CD8-positive, alpha-beta memory T cell (primary cell): Measurements from ENCODE around the gene PDGFA. TPM values are rescaled to one million over a fixed set of nuclear protein-coding genes. Genes with fewer than 3 reads are reported as not detected.

Experiments
- CTCF ChIA-PET: fragments of 350-600 bp; sonication (Branson Sonifier 250); formaldehyde crosslinking; loops from one replicate; lab custom pipeline; 2021; ENCODE audit warnings: antibody characterized with exemption; lab: Charles Lee
- POLR2A ChIA-PET: fragments of 350-600 bp; sonication (Branson Sonifier 250); formaldehyde crosslinking; loops from one replicate; lab custom pipeline; 2021; ENCODE audit warnings: antibody characterized with exemption; lab: Charles Lee
- DNase-seq, 5 donors: peaks; one replicate each; pipeline versions ENCODE4 v3.0.0 to v3.0.0-alpha.2; 2020 to 2022; ENCODE audit warnings: mixed read lengths in 1 of 5
- H3K27ac ChIP-seq: one replicate; pipeline ENCODE4 v1.7.0; 2013; ENCODE audit warnings: low read depth, mild to moderate bottlenecking, low read length, moderate library complexity
- H3K27me3 ChIP-seq: 2 replicates; pipeline ENCODE4 v1.7.0; 2013; ENCODE audit warnings: low read length, mild to moderate bottlenecking; ENCODE audit not compliant: insufficient read depth, poor library complexity, severe bottlenecking
- H3K36me3 ChIP-seq: 2 replicates; pipeline ENCODE4 v1.7.0; 2013; ENCODE audit warnings: mild to moderate bottlenecking, low read length, moderate library complexity; ENCODE audit not compliant: insufficient read depth
- H3K4me1 ChIP-seq: 2 replicates; pipeline ENCODE4 v1.7.0; 2013; ENCODE audit warnings: mild to moderate bottlenecking, low read length, moderate library complexity; ENCODE audit not compliant: insufficient read depth
- H3K4me3 ChIP-seq: 2 replicates; pipeline ENCODE4 v1.7.0; 2013; ENCODE audit warnings: mild to moderate bottlenecking, low read length
- H3K9me3 ChIP-seq: 2 replicates; pipeline ENCODE4 v1.7.0; 2013; ENCODE audit warnings: mild to moderate bottlenecking, low read length
- H3K27ac Mint-ChIP-seq, 8 donors: one replicate each; pipeline ENCODE4 v1.8.0; 2020 to 2021; ENCODE audit warnings: mixed read lengths in 8 of 8, mild to moderate bottlenecking in 6 of 8, inconsistent platforms in 3 of 8, moderate library complexity in 3 of 8
- H3K27me3 Mint-ChIP-seq, 2 donors: one replicate each; pipeline ENCODE4 v1.8.0; 2020 to 2021; ENCODE audit warnings: mixed read lengths in 2 of 2, mild to moderate bottlenecking in 1 of 2, moderate library complexity in 1 of 2
- H3K36me3 Mint-ChIP-seq, 3 donors: one replicate each; pipeline ENCODE4 v1.8.0; 2020 to 2021; ENCODE audit warnings: mixed read lengths in 3 of 3, inconsistent platforms in 1 of 3, mild to moderate bottlenecking in 1 of 3
- H3K4me1 Mint-ChIP-seq, 3 donors: one replicate each; pipeline ENCODE4 v1.8.0; 2020 to 2021; ENCODE audit warnings: mixed read lengths in 3 of 3, inconsistent platforms in 1 of 3, mild to moderate bottlenecking in 1 of 3
- H3K4me3 Mint-ChIP-seq, 7 donors: one replicate each; pipeline ENCODE4 v1.8.0; 2020 to 2021; ENCODE audit warnings: mixed read lengths in 7 of 7, mild to moderate bottlenecking in 6 of 7, moderate library complexity in 4 of 7, inconsistent platforms in 2 of 7
- H3K9me3 Mint-ChIP-seq, 5 donors: one replicate each; pipeline ENCODE4 v1.8.0; 2020 to 2022; ENCODE audit warnings: mixed read lengths in 5 of 5, mild to moderate bottlenecking in 3 of 5, moderate library complexity in 2 of 5, inconsistent platforms in 1 of 5
- polyA plus RNA-seq: library from polyadenylated mRNA; unstranded; fragments of 300-500 nt; fragmentation: Illumina TruSeq; gene quantifications from one replicate; pipeline ENCODE4 v1.2.3, GENCODE V29; 2021
- total RNA-seq, 2 experiments: library from RNA; stranded (reverse); gene quantifications; one replicate each; pipeline ENCODE4 v1.2.3, GENCODE V29; 2021

Gene PDGFA
- total and polyA plus RNA-seq, 3 experiments from 2014 or later: 0.68 to 11.9 (median 11.6) TPM

DNA sequence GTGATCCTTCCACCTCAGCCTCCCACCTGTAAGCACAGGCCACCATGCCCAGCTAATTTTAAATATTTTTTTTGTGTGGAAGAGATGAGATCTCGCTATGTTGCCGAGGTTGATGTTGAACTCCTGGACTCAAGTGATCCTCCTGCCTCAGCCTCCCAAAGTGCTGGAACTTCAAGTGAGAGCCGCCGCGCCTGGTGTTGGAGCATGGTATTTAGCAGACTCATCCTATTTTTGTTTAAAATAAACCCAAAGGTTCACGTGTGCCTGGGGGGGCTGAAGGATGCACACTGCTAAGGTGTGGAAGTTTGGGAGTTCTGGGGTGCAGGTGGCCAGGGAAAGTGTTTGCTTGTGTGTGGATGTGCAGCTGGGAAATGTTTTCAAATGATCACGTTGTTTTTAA, 18.1 kb downstream of the PDGFA start:
- H3K27me3 Mint-ChIP-seq: peaks cover 0 to 2% of the 10 kb centered on the region in 2 donors
- CTCF ChIA-PET: no interaction called here
- H3K36me3 Mint-ChIP-seq: no peaks in the 10 kb centered on the region
- no peaks in the 10 kb centered on the region for H3K36me3 ChIP-seq
- no peak overlapping the region for H3K27ac ChIP-seq
- DNase-seq: peak in 1 of 5 donors; percentile 0
- no peak overlapping the region for H3K4me3 ChIP-seq
- H3K4me1 ChIP-seq: no peaks in the 10 kb centered on the region
- H3K27ac Mint-ChIP-seq: no peak overlapping the region
- no peak overlapping the region for H3K4me3 Mint-ChIP-seq
- peaks cover 0 to 5% (median 5%) of the 10 kb centered on the region in 3 donors for H3K4me1 Mint-ChIP-seq
- POLR2A ChIA-PET: no interaction called here
- H3K9me3 Mint-ChIP-seq: no peaks in the 10 kb centered on the region
- H3K9me3 ChIP-seq: no peaks in the 10 kb centered on the region
- no peaks in the 10 kb centered on the region for H3K27me3 ChIP-seq

DNA sequence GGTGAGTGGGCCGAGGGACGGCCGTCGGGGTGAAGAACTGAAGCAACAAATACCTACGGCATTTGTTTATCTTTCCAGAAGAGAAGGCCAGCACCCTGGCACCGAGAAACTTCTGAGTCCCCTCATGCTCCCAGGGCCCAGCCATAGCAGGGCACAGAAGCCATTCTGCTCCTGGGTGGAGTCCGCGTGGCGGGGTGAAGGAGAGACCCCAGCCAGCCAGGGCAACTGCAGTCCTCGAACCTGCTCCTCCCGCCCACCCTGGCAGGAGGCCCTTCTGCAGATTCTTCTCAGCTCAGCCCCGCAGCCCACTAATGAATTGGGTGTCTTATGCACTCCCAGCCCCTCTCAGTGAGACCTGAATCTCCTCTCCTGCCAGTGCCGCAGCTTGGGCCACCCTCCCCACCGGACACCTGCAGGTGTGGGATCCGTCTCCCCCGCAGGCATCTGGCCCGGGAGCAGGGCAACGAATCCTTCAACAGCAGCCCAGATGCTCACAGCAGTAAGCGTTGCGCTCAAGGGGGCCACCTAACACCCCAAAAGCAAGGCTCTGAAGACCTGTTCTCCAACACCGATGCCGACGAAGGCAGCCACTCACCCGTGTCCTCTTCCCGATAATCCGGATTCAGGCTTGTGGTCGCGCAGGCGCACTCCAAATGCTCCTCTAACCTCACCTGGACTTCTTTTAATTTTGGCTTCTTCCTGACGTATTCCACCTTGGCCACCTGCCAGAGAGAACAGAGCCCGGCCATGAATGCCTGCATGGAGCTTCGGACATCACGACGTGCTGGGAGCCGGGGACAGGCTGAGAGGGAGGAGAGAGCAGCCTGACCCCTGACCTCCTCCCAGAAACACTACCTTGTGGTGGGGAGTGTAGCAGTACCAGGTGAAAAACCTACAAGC, 18.9 kb downstream of the PDGFA start:
- no peak overlapping the region for H3K27ac Mint-ChIP-seq
- CTCF ChIA-PET: no interaction called here
- H3K4me1 ChIP-seq: no peaks in the 10 kb centered on the region
- H3K36me3 Mint-ChIP-seq: no peaks in the 10 kb centered on the region
- H3K4me3 Mint-ChIP-seq: peak overlapping the region in 1 of 7 donors; percentile 75
- H3K9me3 ChIP-seq: no peaks in the 10 kb centered on the region
- H3K27ac ChIP-seq: no peak overlapping the region
- peaks cover 0 to 2% of the 10 kb centered on the region in 2 donors for H3K27me3 Mint-ChIP-seq
- no peak overlapping the region for H3K4me3 ChIP-seq
- no peaks in the 10 kb centered on the region for H3K27me3 ChIP-seq
- H3K36me3 ChIP-seq: no peaks in the 10 kb centered on the region
- POLR2A ChIA-PET: no interaction called here
- DNase-seq: peak in 1 of 5 donors; percentile 31
- peaks cover 0 to 5% (median 5%) of the 10 kb centered on the region in 3 donors for H3K4me1 Mint-ChIP-seq
- no peaks in the 10 kb centered on the region for H3K9me3 Mint-ChIP-seq

DNA sequence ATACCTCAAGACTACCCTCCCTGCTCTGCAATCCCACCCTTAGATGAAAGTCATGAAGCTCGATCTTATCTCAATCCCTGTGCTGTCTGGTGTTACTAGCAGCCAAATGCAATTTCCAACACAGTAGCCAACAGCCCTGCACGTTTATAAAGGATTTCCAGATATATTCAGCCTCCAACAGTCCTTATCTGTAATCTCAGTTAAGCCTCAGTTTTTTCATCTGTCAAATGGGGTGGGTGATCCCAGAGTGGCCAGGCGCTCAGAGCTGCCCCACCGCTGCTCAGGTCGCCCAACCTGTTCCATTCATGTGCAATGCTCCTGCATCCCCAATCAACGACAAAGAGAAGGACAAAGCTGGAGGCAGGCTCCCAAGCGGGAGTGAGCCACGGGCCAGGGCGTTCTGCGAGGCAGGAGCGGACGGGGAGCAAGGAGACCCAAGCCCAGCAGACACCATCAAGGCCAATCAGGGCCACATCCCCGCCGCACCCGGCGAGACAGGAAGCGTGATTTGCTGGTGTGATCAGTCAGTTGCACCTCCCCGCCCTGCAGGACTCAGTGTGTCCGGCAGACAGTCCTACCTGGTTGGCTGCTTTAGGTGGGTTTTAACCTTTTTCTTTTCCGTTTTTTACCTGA, 19.7 kb downstream of the PDGFA start:
- H3K27me3 Mint-ChIP-seq: peaks cover 0 to 2% of the 10 kb centered on the region in 2 donors
- H3K4me3 Mint-ChIP-seq: no peak overlapping the region
- H3K4me1 ChIP-seq: no peaks in the 10 kb centered on the region
- no peaks in the 10 kb centered on the region for H3K9me3 ChIP-seq
- DNase-seq: peak in 1 of 5 donors; percentile 37
- H3K27ac ChIP-seq: no peak overlapping the region
- POLR2A ChIA-PET: no interaction called here
- H3K36me3 ChIP-seq: no peaks in the 10 kb centered on the region
- no peak overlapping the region for H3K27ac Mint-ChIP-seq
- no peaks in the 10 kb centered on the region for H3K27me3 ChIP-seq
- H3K4me3 ChIP-seq: no peak overlapping the region
- CTCF ChIA-PET: no interaction called here
- H3K9me3 Mint-ChIP-seq: no peaks in the 10 kb centered on the region
- H3K36me3 Mint-ChIP-seq: no peaks in the 10 kb centered on the region
- H3K4me1 Mint-ChIP-seq: peaks cover 0 to 5% (median 5%) of the 10 kb centered on the region in 3 donors

DNA sequence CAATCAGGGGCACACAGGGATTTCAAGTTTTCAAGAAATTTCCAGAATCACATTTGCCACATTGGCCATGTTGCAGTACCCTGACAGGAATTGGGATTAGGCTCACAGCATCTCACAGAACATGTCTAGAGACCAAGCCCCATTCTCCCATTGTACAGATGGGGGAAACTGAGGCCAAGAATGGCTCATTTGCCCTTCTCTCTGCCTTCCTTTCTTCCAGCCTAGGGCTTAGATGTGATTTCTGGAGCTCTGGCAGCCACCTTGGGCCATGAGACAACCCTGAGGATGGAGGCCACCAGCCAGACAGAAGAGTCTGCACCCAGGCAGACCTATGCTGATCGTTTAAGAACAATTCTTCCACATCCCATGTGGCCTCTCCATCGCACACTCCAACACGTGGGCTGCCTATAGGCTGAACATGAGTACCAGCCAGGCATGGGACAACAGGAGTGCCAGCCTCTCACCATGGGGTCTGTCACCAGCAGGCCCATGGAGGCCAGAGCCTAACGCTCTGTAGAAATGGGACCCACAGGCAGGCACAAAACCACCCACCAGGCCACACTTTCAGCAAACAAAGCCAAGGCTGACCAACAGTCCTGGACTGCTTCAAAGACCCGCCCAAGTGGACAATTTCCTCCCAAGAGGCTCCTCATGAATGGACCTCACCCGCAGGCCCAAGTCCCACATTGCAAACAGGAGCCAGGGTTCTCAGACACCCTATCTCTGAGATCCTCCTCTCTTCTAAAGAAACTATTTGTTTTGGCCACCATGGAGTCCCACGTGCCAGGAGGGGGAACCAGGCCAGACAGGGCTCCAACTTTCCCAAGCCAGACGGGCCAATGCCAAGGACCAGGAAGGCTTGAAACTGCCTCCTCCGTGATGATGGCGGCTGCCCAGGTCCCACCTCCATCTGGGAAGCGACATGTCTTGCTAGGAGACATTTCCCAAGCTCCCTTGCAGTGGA, 20.7 kb downstream of the PDGFA start:
- H3K36me3 Mint-ChIP-seq: no peaks in the 10 kb centered on the region
- no peak overlapping the region for H3K4me3 ChIP-seq
- DNase-seq: peak in 1 of 5 donors; percentile 35
- no peaks in the 10 kb centered on the region for H3K27me3 ChIP-seq
- no peak overlapping the region for H3K27ac ChIP-seq
- ChIA-PET CTCF (no interaction called here), POLR2A (no interaction called here)
- peaks cover 0 to 2% of the 10 kb centered on the region in 2 donors for H3K27me3 Mint-ChIP-seq
- H3K9me3 ChIP-seq: no peaks in the 10 kb centered on the region
- peaks cover 0 to 5% (median 5%) of the 10 kb centered on the region in 3 donors for H3K4me1 Mint-ChIP-seq
- H3K27ac Mint-ChIP-seq: peak overlapping the region in 1 of 8 donors; percentile 69
- H3K36me3 ChIP-seq: no peaks in the 10 kb centered on the region
- H3K4me1 ChIP-seq: no peaks in the 10 kb centered on the region
- H3K4me3 Mint-ChIP-seq: peak overlapping the region in 1 of 7 donors; percentile 59
- no peaks in the 10 kb centered on the region for H3K9me3 Mint-ChIP-seq

DNA sequence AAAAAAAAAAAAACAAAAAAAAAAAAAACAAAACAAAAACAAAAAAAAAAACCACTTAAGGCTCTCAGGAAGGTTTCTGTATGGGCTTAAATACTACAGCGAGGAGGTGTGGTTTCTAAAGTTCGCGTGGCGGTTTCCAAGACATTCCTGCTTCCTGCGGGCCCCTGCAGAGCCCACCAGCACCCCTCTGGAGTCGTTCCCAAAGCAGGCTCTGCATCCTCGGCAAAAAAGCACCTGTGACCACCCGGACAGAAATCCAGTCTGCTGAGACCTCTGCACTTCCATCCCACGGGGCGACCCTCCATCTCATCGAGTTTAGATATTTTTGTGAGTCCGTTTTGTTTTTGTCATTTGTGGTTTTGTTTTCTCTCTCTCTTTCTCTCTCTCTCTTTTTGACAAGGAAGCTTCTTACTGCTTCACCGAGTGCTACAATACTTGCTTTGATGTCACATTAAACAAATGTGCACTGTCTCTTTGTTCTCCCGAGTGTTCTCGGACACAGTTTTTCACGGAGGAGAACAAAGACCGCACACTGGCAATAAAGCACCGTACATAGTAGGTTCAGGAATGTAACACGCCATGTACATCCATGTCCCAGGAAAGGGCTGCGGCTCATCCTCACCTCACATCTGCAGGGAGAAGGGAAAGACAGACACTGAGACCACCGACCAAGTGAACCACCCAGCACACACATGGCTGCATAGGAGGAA, 21.5 kb downstream of the PDGFA start:
- peak overlapping the region in 5 of 7 donors; percentile 1 to 65 (median 46) for H3K4me3 Mint-ChIP-seq
- Histone ChIP-seq H3K27ac (no peak overlapping the region), H3K36me3 (no peaks in the 10 kb centered on the region)

DNA sequence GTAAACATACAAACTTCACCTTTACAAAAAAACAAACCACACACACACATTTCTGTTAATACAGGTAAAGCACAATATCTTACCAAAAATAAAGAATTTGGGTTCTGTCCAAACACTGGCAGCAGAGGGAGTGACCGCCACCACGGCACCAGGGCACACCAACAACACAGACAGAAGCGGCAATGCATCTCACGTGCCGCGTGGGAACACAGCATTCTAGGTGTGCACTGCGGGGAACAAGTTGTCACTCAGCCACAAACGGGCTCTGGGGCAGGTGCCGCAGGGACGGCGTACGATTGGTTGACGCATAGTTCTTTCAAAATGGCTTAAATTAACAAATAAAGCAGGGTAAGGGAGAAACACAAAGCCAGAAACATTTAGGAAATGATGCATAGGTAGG, 22.3 kb downstream of the PDGFA start:
- ChIA-PET POLR2A (no interaction called here), CTCF (no interaction called here)
- peaks cover 0 to 2% of the 10 kb centered on the region in 2 donors for H3K27me3 Mint-ChIP-seq
- H3K9me3 ChIP-seq: no peaks in the 10 kb centered on the region
- H3K27ac Mint-ChIP-seq: no peak overlapping the region
- no peaks in the 10 kb centered on the region for H3K9me3 Mint-ChIP-seq
- no peaks in the 10 kb centered on the region for H3K36me3 Mint-ChIP-seq
- H3K36me3 ChIP-seq: no peaks in the 10 kb centered on the region
- H3K4me3 Mint-ChIP-seq: no peak overlapping the region
- no peaks in the 10 kb centered on the region for H3K4me1 ChIP-seq
- H3K27ac ChIP-seq: no peak overlapping the region
- H3K27me3 ChIP-seq: no peaks in the 10 kb centered on the region
- peak in 1 of 5 donors; percentile 21 for DNase-seq
- H3K4me1 Mint-ChIP-seq: peaks cover 0 to 5% (median 5%) of the 10 kb centered on the region in 3 donors
- no peak overlapping the region for H3K4me3 ChIP-seq

More for the DNA sequence above, 21.5 kb downstream of the PDGFA start:
- H3K27me3 ChIP-seq: no peaks in the 10 kb centered on the region
- peak overlapping the region in 1 of 8 donors; percentile 48 for H3K27ac Mint-ChIP-seq
- no peaks in the 10 kb centered on the region for H3K4me1 ChIP-seq
- peaks cover 0 to 5% (median 5%) of the 10 kb centered on the region in 3 donors for H3K4me1 Mint-ChIP-seq
- peak in 1 of 5 donors; percentile 36 for DNase-seq
- ChIA-PET POLR2A (interaction anchor here (0.6 kb wide), 1 partner anchor 228 kb away, joined by 4 read pairs; no protein-coding TSS in a partner anchor), CTCF (no interaction called here)
- no peak overlapping the region for H3K4me3 ChIP-seq
- no peaks in the 10 kb centered on the region for H3K9me3 Mint-ChIP-seq
- no peaks in the 10 kb centered on the region for H3K36me3 Mint-ChIP-seq
- no peaks in the 10 kb centered on the region for H3K9me3 ChIP-seq
- H3K27me3 Mint-ChIP-seq: peaks cover 0 to 2% of the 10 kb centered on the region in 2 donors

DNA sequence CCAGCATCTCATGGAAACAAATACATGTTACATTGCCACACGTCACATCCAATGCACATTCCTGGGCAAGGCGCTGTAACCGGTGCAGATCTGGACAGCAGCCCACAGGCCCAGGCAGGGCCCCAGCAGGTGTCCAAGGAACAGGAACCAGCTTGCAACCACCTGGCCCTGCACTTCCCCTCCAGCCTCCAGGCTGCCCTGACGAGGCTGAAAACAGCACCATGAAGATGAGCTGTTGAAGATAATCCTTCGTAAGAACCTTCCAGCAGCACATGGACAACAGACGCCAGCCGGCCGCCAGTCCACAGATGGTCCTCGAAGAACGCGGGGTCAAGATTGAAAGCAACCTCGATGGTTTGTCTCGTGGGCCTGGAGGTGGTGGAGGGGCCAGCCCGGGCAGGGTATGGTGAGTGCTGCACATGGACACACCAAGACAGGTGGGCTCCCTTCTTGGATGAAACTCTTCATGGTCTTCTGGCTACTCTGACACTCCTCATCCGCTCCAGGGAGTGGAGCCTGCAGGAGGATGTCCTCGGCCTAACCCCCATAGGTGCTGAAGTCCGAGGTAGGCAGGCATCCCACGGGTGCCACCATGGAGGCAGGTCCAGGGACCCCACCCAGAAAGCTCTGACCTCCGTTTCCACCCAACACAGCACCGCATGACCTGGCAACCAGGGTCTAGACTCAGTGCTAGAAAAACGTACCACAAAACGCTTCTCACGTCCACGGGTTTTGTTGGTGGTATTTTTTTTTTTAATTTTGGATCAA, 22.9 kb downstream of the PDGFA start:
- Mint-ChIP-seq H3K27me3 (peaks cover 0 to 2% of the 10 kb centered on the region in 2 donors), H3K4me3 (no peak overlapping the region), H3K9me3 (no peaks in the 10 kb centered on the region), H3K4me1 (peaks cover 0 to 5% (median 5%) of the 10 kb centered on the region in 3 donors), H3K36me3 (no peaks in the 10 kb centered on the region), H3K27ac (peak overlapping the region in 1 of 8 donors; percentile 19)
- ChIA-PET POLR2A (no interaction called here), CTCF (no interaction called here)
- DNase-seq: peak in 1 of 5 donors; percentile 35
- H3K9me3 ChIP-seq: no peaks in the 10 kb centered on the region
- no peaks in the 10 kb centered on the region for H3K27me3 ChIP-seq
- H3K4me3 ChIP-seq: no peak overlapping the region
- no peaks in the 10 kb centered on the region for H3K4me1 ChIP-seq
- H3K27ac ChIP-seq: no peak overlapping the region
- H3K36me3 ChIP-seq: no peaks in the 10 kb centered on the region
